Mesenchymal stem cell (in vitro differentiated cells and primary cell): ENCODE results near the gene VGLL4.

ENCODE experiments used
- DNase-seq: peaks from one replicate; pipeline ENCODE4 v3.0.0-alpha.2; 2013
- H2AFZ ChIP-seq: one replicate; pipeline ENCODE4 v1.6.1; 2013; ENCODE audit warnings: low read depth, mild to moderate bottlenecking, control low read depth, inconsistent platforms, low read length, moderate library complexity
- H2AK5ac ChIP-seq: 2 replicates; pipeline ENCODE4 v1.6.1; 2013; ENCODE audit warnings: low read length, moderate library complexity, mild to moderate bottlenecking, inconsistent platforms; ENCODE audit not compliant: severe bottlenecking
- H2BK120ac ChIP-seq: one replicate; pipeline ENCODE4 v1.6.1; 2013; ENCODE audit warnings: low read depth, mild to moderate bottlenecking, inconsistent platforms, low read length, moderate library complexity
- H2BK12ac ChIP-seq, 2 experiments: one replicate each; pipeline ENCODE4 v1.6.1; 2013; ENCODE audit warnings: inconsistent platforms in 2 of 2, low read length in 2 of 2, mild to moderate bottlenecking in 2 of 2, moderate library complexity in 2 of 2, control low read depth in 1 of 2
- H2BK15ac ChIP-seq: one replicate; pipeline ENCODE4 v1.6.1; 2013; ENCODE audit warnings: mild to moderate bottlenecking, low read depth, inconsistent platforms; ENCODE audit not compliant: poor library complexity, severe bottlenecking
- H2BK5ac ChIP-seq: 2 replicates; pipeline ENCODE4 v1.6.1; 2013; ENCODE audit warnings: low read depth, mild to moderate bottlenecking, low read length, control low read depth, inconsistent platforms; ENCODE audit not compliant: poor library complexity, severe bottlenecking
- H3K14ac ChIP-seq, 2 experiments: one replicate each; pipeline ENCODE4 v1.6.1; 2013; ENCODE audit warnings: inconsistent platforms in 2 of 2, low read length in 2 of 2, control low read depth in 1 of 2, mild to moderate bottlenecking in 1 of 2, moderate library complexity in 1 of 2
- H3K18ac ChIP-seq, 2 experiments: one replicate each; pipeline ENCODE4 v1.6.1; 2013; ENCODE audit warnings: inconsistent platforms in 2 of 2, low read length in 2 of 2, control low read depth in 1 of 2, low read depth in 1 of 2, mild to moderate bottlenecking in 1 of 2
- H3K23ac ChIP-seq, 2 experiments: one replicate each; pipeline ENCODE4 v1.6.1; 2013; ENCODE audit warnings: inconsistent platforms in 2 of 2, low read length in 2 of 2, mild to moderate bottlenecking in 2 of 2, moderate library complexity in 2 of 2, control low read depth in 1 of 2
- H3K27ac ChIP-seq: 2 replicates; pipeline ENCODE4 v1.5.1; 2013; ENCODE audit warnings: mild to moderate bottlenecking, moderate library complexity, low read length, control low read depth, inconsistent platforms; ENCODE audit not compliant: poor library complexity, severe bottlenecking
- H3K27me3 ChIP-seq, 2 experiments: 2 replicates each; pipeline versions ENCODE4 v1.6.1 to v1.7.0; 2013; ENCODE audit warnings: low read length in 2 of 2, mild to moderate bottlenecking in 2 of 2, moderate library complexity in 2 of 2, control low read depth in 1 of 2, inconsistent platforms in 1 of 2; ENCODE audit not compliant: control insufficient read depth in 1 of 2, insufficient read depth in 1 of 2
- H3K36me3 ChIP-seq, 2 experiments: 2 replicates each; pipeline versions ENCODE4 v1.6.1 to v1.7.0; 2013; ENCODE audit warnings: low read length in 2 of 2, control low read depth in 1 of 2, inconsistent platforms in 1 of 2, low read depth in 1 of 2, mild to moderate bottlenecking in 1 of 2; ENCODE audit not compliant: insufficient read depth in 2 of 2, control insufficient read depth in 1 of 2
- H3K4ac ChIP-seq, 2 experiments: one replicate each; pipeline ENCODE4 v1.6.1; 2013; ENCODE audit warnings: inconsistent platforms in 2 of 2, low read length in 2 of 2, mild to moderate bottlenecking in 2 of 2, moderate library complexity in 2 of 2, control low read depth in 1 of 2, low read depth in 1 of 2
- H3K4me1 ChIP-seq: 2 replicates; pipeline ENCODE4 v1.6.1; 2013; ENCODE audit warnings: low read depth, low read length, control low read depth; ENCODE audit not compliant: control insufficient read depth, insufficient read depth
- H3K4me2 ChIP-seq: 2 replicates; pipeline ENCODE4 v1.6.1; 2013; ENCODE audit warnings: low read length, mild to moderate bottlenecking, inconsistent platforms; ENCODE audit not compliant: poor library complexity, severe bottlenecking
- H3K4me3 ChIP-seq, 2 experiments: 2 replicates each; pipeline versions ENCODE4 v1.5.1 to v1.7.0; 2013; ENCODE audit warnings: low read length in 2 of 2, mild to moderate bottlenecking in 2 of 2, control low read depth in 1 of 2, low read depth in 1 of 2; ENCODE audit not compliant: insufficient read depth in 1 of 2
- H3K79me1 ChIP-seq: replicated peaks from 2 replicates; pipeline ENCODE4 v1.6.1; 2013; ENCODE audit warnings: mild to moderate bottlenecking, control low read depth, low read length, inconsistent platforms; ENCODE audit not compliant: poor library complexity, severe bottlenecking
- H3K9ac ChIP-seq: 2 replicates; pipeline ENCODE4 v1.7.0; 2013; ENCODE audit warnings: mild to moderate bottlenecking, low read length, moderate library complexity
- H3K9me3 ChIP-seq: 2 replicates; pipeline ENCODE4 v1.7.0; 2013; ENCODE audit warnings: mild to moderate bottlenecking, low read length; ENCODE audit not compliant: control insufficient read depth
- H4K8ac ChIP-seq: one replicate; pipeline ENCODE4 v1.6.1; 2013; ENCODE audit warnings: inconsistent platforms, mild to moderate bottlenecking, low read length, moderate library complexity
- H4K91ac ChIP-seq: one replicate; pipeline ENCODE4 v1.6.1; 2013; ENCODE audit warnings: mild to moderate bottlenecking, low read length, inconsistent platforms
- WGBS: methylation state at CpG from one replicate; pipeline ENCODE4 v1.1.7; 2013; ENCODE audit warnings: mixed read lengths; 5-methylcytosine and 5-hydroxymethylcytosine counted together

The VGLL4 gene

GRCh38 chr3:11578169-11578568 lies 65.5 kb downstream of the VGLL4 start:
- WGBS, result 85% methylated on average over 7 of the region's 8 CpGs
- DNase-seq, result no peak
- H4K8ac ChIP-seq, result no peak overlapping the region
- H3K9ac ChIP-seq, result no peak overlapping the region
- H3K79me1 ChIP-seq, result peaks cover 21% of the 10 kb centered on the region
- no peak overlapping the region for H2BK120ac ChIP-seq
- no peak overlapping the region for H2BK12ac ChIP-seq
- peaks cover 32% of the 10 kb centered on the region for H3K4me1 ChIP-seq
- H2BK15ac ChIP-seq, result no peak overlapping the region
- H3K9me3 ChIP-seq, result no peaks in the 10 kb centered on the region
- no peaks in the 10 kb centered on the region for H3K27me3 ChIP-seq
- no peak overlapping the region for H3K14ac ChIP-seq
- H3K18ac ChIP-seq, result peak overlapping the region in 1 of 2 experiments; percentile 37
- no peak overlapping the region for H2AFZ ChIP-seq
- no peak overlapping the region for H3K4ac ChIP-seq
- H3K4me2 ChIP-seq, result no peak overlapping the region
- no peak overlapping the region for H4K91ac ChIP-seq
- no peak overlapping the region for H3K4me3 ChIP-seq
- H3K27ac ChIP-seq, result no peak overlapping the region
- no peak overlapping the region for H2AK5ac ChIP-seq
- peaks cover 16 to 26% of the 10 kb centered on the region in 2 experiments for H3K36me3 ChIP-seq
- H2BK5ac ChIP-seq, result no peak overlapping the region
- H3K23ac ChIP-seq, result peak overlapping the region in 1 of 2 experiments; percentile 67

- Histone ChIP-seq H4K8ac (peak overlapping the region; percentile 35), H2BK12ac (no peak overlapping the region), H3K14ac (peak overlapping the region in 1 of 2 experiments; percentile 30), H2AFZ (no peak overlapping the region), H3K23ac (no peak overlapping the region), H2AK5ac (peak overlapping the region; percentile 30), H3K9me3 (no peaks in the 10 kb centered on the region), H3K36me3 (peaks cover 26 to 35% of the 10 kb centered on the region in 2 experiments), H2BK5ac (no peak overlapping the region), H3K79me1 (peaks cover 28% of the 10 kb centered on the region), H3K9ac (peak overlapping the region; percentile 39), H3K4me2 (no peak overlapping the region), H3K18ac (peak overlapping the region in 1 of 2 experiments; percentile 51), H4K91ac (no peak overlapping the region), H2BK15ac (no peak overlapping the region), H2BK120ac (no peak overlapping the region), H3K27me3 (no peaks in the 10 kb centered on the region), H3K4me1 (peaks cover 25% of the 10 kb centered on the region), H3K4ac (no peak overlapping the region), H3K27ac (no peak overlapping the region), H3K4me3 (no peak overlapping the region)
- DNase-seq, result no peak
- WGBS, result 67% methylated on average over 9 of the region's 9 CpGs
Measured at GRCh38 chr3:11576453-11576852, 67.3 kb downstream of the VGLL4 start.

GRCh38 chr3:11575677-11576076 lies 68.0 kb downstream of the VGLL4 start:
- H3K36me3 ChIP-seq, result peaks cover 32 to 35% of the 10 kb centered on the region in 2 experiments
- no peak for DNase-seq
- 97% methylated on average over 10 of the region's 10 CpGs for WGBS

GRCh38 chr3:11574981-11575669 lies 68.6 kb downstream of the VGLL4 start:
- H3K23ac ChIP-seq, result no peak overlapping the region
- H3K4me1 ChIP-seq, result peaks cover 31% of the 10 kb centered on the region
- H3K14ac ChIP-seq, result no peak overlapping the region
- H2BK12ac ChIP-seq, result no peak overlapping the region
- H3K79me1 ChIP-seq, result peaks cover 33% of the 10 kb centered on the region
- H3K18ac ChIP-seq, result no peak overlapping the region
- no peak overlapping the region for H2BK120ac ChIP-seq
- peaks cover 32 to 34% of the 10 kb centered on the region in 2 experiments for H3K36me3 ChIP-seq
- no peak for DNase-seq
- no peak overlapping the region for H2AK5ac ChIP-seq
- no peak overlapping the region for H3K4ac ChIP-seq
- H3K27ac ChIP-seq, result no peak overlapping the region
- H2AFZ ChIP-seq, result no peak overlapping the region
- H3K27me3 ChIP-seq, result no peaks in the 10 kb centered on the region
- H4K91ac ChIP-seq, result peak overlapping the region; percentile 1
- no peak overlapping the region for H2BK5ac ChIP-seq
- no peak overlapping the region for H4K8ac ChIP-seq
- WGBS, result 95% methylated on average over 17 of the region's 20 CpGs
- no peak overlapping the region for H3K4me2 ChIP-seq
- H2BK15ac ChIP-seq, result no peak overlapping the region
- no peak overlapping the region for H3K4me3 ChIP-seq
- no peaks in the 10 kb centered on the region for H3K9me3 ChIP-seq
- no peak overlapping the region for H3K9ac ChIP-seq

More at GRCh38 chr3:11575677-11576076, 68.0 kb downstream of the VGLL4 start:
- Histone ChIP-seq H3K27me3 (no peaks in the 10 kb centered on the region), H3K9me3 (no peaks in the 10 kb centered on the region), H2AFZ (no peak overlapping the region), H3K4me3 (no peak overlapping the region), H3K23ac (no peak overlapping the region), H3K9ac (no peak overlapping the region), H2BK120ac (no peak overlapping the region), H3K79me1 (peaks cover 33% of the 10 kb centered on the region), H4K8ac (no peak overlapping the region), H2AK5ac (no peak overlapping the region), H3K4ac (no peak overlapping the region), H4K91ac (no peak overlapping the region), H3K27ac (no peak overlapping the region), H2BK15ac (no peak overlapping the region), H2BK5ac (no peak overlapping the region), H3K4me1 (peaks cover 28% of the 10 kb centered on the region), H3K18ac (no peak overlapping the region), H2BK12ac (no peak overlapping the region), H3K14ac (no peak overlapping the region), H3K4me2 (no peak overlapping the region)
